IMR-90 (cell line): Measurements from ENCODE around the gene CHD6. TPM values are rescaled to one million over a fixed set of nuclear protein-coding genes. Genes with fewer than 3 reads are reported as not detected.

Source experiments
- ATAC-seq: fragments of 200-7000 bp; cut with Tn5 transposase; 2 replicates; pipeline ENCODE4 v1.9.1; 2020; ENCODE audit warnings: low read depth, mild to moderate bottlenecking, moderate library complexity
- BruUV-seq: library from RNA; stranded (reverse); fragments of 400-500 nt; replicated peaks from 2 replicates; lab custom pipeline; 2021; lab: Mats Ljungman, UMichigan
- CTCF ChIA-PET: fragments of 300-600 bp; formaldehyde crosslinking; extraction: SDS; loops from one replicate; lab custom pipeline; 2021; ENCODE audit warnings: antibody characterized with exemption; lab: Yijun Ruan, JAX
- POLR2A ChIA-PET: fragments of 300-600 bp; sonication (Branson Sonifier 250); formaldehyde crosslinking; loops from one replicate; lab custom pipeline; 2022; ENCODE audit warnings: antibody characterized with exemption; ENCODE audit not compliant: unreplicated experiment; lab: Charles Lee
- DNase-seq: peaks from one replicate; pipeline ENCODE4 v3.0.0; 2013
- H2AFZ ChIP-seq: replicated peaks from 2 replicates; pipeline ENCODE3; 2013; ENCODE audit warnings: low read length, mild to moderate bottlenecking; ENCODE audit not compliant: poor library complexity
- H2AK5ac ChIP-seq: 2 replicates; pipeline ENCODE4 v1.6.1; 2013; ENCODE audit warnings: low read depth, low read length, inconsistent platforms
- H2AK9ac ChIP-seq: replicated peaks from 2 replicates; pipeline ENCODE3; 2013; ENCODE audit warnings: mild to moderate bottlenecking, low read depth, low read length, moderate library complexity; ENCODE audit not compliant: poor library complexity
- H2BK120ac ChIP-seq: 2 replicates; pipeline ENCODE4 v1.6.1; 2013; ENCODE audit warnings: low read depth, low read length, inconsistent platforms
- H2BK15ac ChIP-seq: 3 replicates; pipeline ENCODE4 v1.6.1; 2013; ENCODE audit warnings: low read depth, low read length, inconsistent platforms
- H2BK20ac ChIP-seq: 2 replicates; pipeline ENCODE4 v1.6.1; 2013; ENCODE audit warnings: low read depth, mild to moderate bottlenecking, inconsistent platforms, low read length, moderate library complexity
- H2BK5ac ChIP-seq: 2 replicates; pipeline ENCODE4 v1.6.1; 2013; ENCODE audit warnings: mild to moderate bottlenecking, low read depth, low read length, inconsistent platforms; ENCODE audit not compliant: poor library complexity, severe bottlenecking
- H3K14ac ChIP-seq: replicated peaks from 2 replicates; pipeline ENCODE4 v1.6.1; 2013; ENCODE audit warnings: low read depth, low read length, inconsistent platforms
- H3K18ac ChIP-seq: 2 replicates; pipeline ENCODE4 v1.6.1; 2013; ENCODE audit warnings: low read depth, low read length, control low read depth
- H3K23ac ChIP-seq: 2 replicates; pipeline ENCODE4 v1.6.1; 2013; ENCODE audit warnings: low read depth, low read length, inconsistent platforms
- H3K27ac ChIP-seq: 2 replicates; pipeline ENCODE4 v1.5.1; 2013; ENCODE audit warnings: mild to moderate bottlenecking, control low read depth, low read length; ENCODE audit not compliant: insufficient read depth
- H3K27me3 ChIP-seq: 2 replicates; pipeline ENCODE4 v1.6.1; 2013; ENCODE audit warnings: low read length; ENCODE audit not compliant: control insufficient read depth, insufficient read depth
- H3K36me3 ChIP-seq: 2 replicates; pipeline ENCODE4 v1.6.1; 2013; ENCODE audit warnings: low read length, mixed read lengths; ENCODE audit not compliant: control insufficient read depth, insufficient read depth
- H3K4ac ChIP-seq: 2 replicates; pipeline ENCODE4 v1.6.1; 2013; ENCODE audit warnings: low read depth, low read length, inconsistent platforms
- H3K4me1 ChIP-seq: 2 replicates; pipeline ENCODE4 v1.6.1; 2013; ENCODE audit warnings: low read length, mixed read lengths; ENCODE audit not compliant: control insufficient read depth, insufficient read depth
- H3K4me2 ChIP-seq: 2 replicates; pipeline ENCODE4 v1.6.1; 2013; ENCODE audit warnings: low read depth, mild to moderate bottlenecking, control low read depth, low read length, moderate library complexity
- H3K4me3 ChIP-seq: 2 replicates; pipeline ENCODE4 v1.5.1; 2013; ENCODE audit warnings: low read depth, mild to moderate bottlenecking, control low read depth, low read length, moderate library complexity; ENCODE audit not compliant: insufficient read depth
- H3K56ac ChIP-seq: 2 replicates; pipeline ENCODE4 v1.6.1; 2013; ENCODE audit warnings: low read length, inconsistent platforms; ENCODE audit not compliant: insufficient read depth; ENCODE audit errors: extremely low read depth
- H3K79me1 ChIP-seq, 2 experiments: 2 replicates each; pipeline ENCODE4 v1.6.1; 2013; ENCODE audit warnings: low read length in 2 of 2, inconsistent platforms in 1 of 2, low read depth in 1 of 2
- H3K9ac ChIP-seq: 2 replicates; pipeline ENCODE4 v1.6.1; 2013; ENCODE audit warnings: low read depth, low read length, control low read depth
- H3K9me1 ChIP-seq: 2 replicates; pipeline ENCODE4 v1.6.1; 2013; ENCODE audit warnings: low read length, inconsistent platforms; ENCODE audit not compliant: insufficient read depth
- H3K9me3 ChIP-seq: 2 replicates; pipeline ENCODE4 v1.6.1; 2013; ENCODE audit warnings: low read length; ENCODE audit not compliant: control insufficient read depth, insufficient read depth
- H4K20me1 ChIP-seq: 2 replicates; pipeline ENCODE4 v1.6.1; 2013; ENCODE audit warnings: low read length, inconsistent platforms; ENCODE audit not compliant: insufficient read depth
- H4K5ac ChIP-seq: 2 replicates; pipeline ENCODE4 v1.6.1; 2013; ENCODE audit warnings: mild to moderate bottlenecking, low read depth, low read length, control low read depth
- H4K8ac ChIP-seq, 2 experiments: 2 replicates each; pipeline ENCODE4 v1.6.1; 2013; ENCODE audit warnings: low read depth in 2 of 2, low read length in 2 of 2, control low read depth in 1 of 2, inconsistent platforms in 1 of 2
- H4K91ac ChIP-seq: 2 replicates; pipeline ENCODE4 v1.6.1; 2013; ENCODE audit warnings: low read depth, low read length, inconsistent platforms; ENCODE audit not compliant: insufficient read depth
- BHLHE40 ChIP-seq: fragments of 150-350 bp; IDR thresholded peaks from 2 replicates; pipeline ENCODE4 v1.6.1; 2016; ENCODE audit warnings: mild to moderate bottlenecking, low read depth, low read length
- CEBPB ChIP-seq: IDR thresholded peaks from 2 replicates; pipeline ENCODE4 v1.6.1; 2012; ENCODE audit warnings: low read depth, low read length, improper control_type of control experiment
- CHD1 ChIP-seq: IDR thresholded peaks from 2 replicates; pipeline ENCODE4 v1.6.1; 2012; ENCODE audit warnings: low read depth, low read length, improper control_type of control experiment
- FOS ChIP-seq: fragments of 150-350 bp; IDR thresholded peaks from 2 replicates; pipeline ENCODE4 v1.6.1; 2016; ENCODE audit warnings: low read depth, low read length
- MAZ ChIP-seq: IDR thresholded peaks from 2 replicates; pipeline ENCODE4 v1.6.1; 2012; ENCODE audit warnings: low read depth, mild to moderate bottlenecking, low read length, improper control_type of control experiment, moderate library complexity, borderline replicate concordance
- MXI1 ChIP-seq: IDR thresholded peaks from 2 replicates; pipeline ENCODE4 v1.6.1; 2012; ENCODE audit warnings: low read depth, mild to moderate bottlenecking, low read length, moderate library complexity, borderline replicate concordance
- NFE2L2 ChIP-seq: fragments of 150-350 bp; IDR thresholded peaks from 2 replicates; pipeline ENCODE4 v1.6.1; 2016; ENCODE audit warnings: low read depth, mild to moderate bottlenecking, low read length
- POLR2A ChIP-seq: IDR thresholded peaks from 2 replicates; pipeline ENCODE4 v1.6.1; 2012; ENCODE audit warnings: mild to moderate bottlenecking, low read depth, low read length
- RAD21 ChIP-seq: IDR thresholded peaks from 2 replicates; pipeline ENCODE4 v1.6.1; 2012; ENCODE audit warnings: low read length, improper control_type of control experiment
- RCOR1 ChIP-seq: IDR thresholded peaks from 2 replicates; pipeline ENCODE4 v1.6.1; 2012; ENCODE audit warnings: mild to moderate bottlenecking, low read length, improper control_type of control experiment; ENCODE audit not compliant: insufficient replicate concordance
- RFX5 ChIP-seq: IDR thresholded peaks from 2 replicates; pipeline ENCODE4 v1.8.0; 2012; ENCODE audit warnings: low read depth, mild to moderate bottlenecking, low read length, moderate library complexity
- SMC3 ChIP-seq: fragments of 150-350 bp; IDR thresholded peaks from 2 replicates; pipeline ENCODE4 v1.6.1; 2016; ENCODE audit warnings: low read depth, mild to moderate bottlenecking, antibody characterized with exemption, low read length, moderate library complexity
- WGBS, 2 experiments: methylation state at CpG; one replicate each; pipeline versions ENCODE4 v1.1.5 to v1.1.7; 2013; ENCODE audit warnings: missing lambda C conversion rate in 2 of 2; ENCODE audit not compliant: insufficient read length in 1 of 2; ENCODE audit errors: extremely low coverage in 2 of 2; 5-methylcytosine and 5-hydroxymethylcytosine counted together
- dilution Hi-C: fragments of 300-500 bp; cut with HindIII; formaldehyde crosslinking; loops from one replicate; pipeline ENCODE4 v1.14.3; 2018; ENCODE audit warnings: low sequenced_read_pairs; ENCODE audit not compliant: unreplicated experiment
- in situ Hi-C: fragments of 300-500 bp; cut with MboI; formaldehyde crosslinking; loops from 3 replicates; pipeline ENCODE4 v1.14.3; 2019; ENCODE audit warnings: low sequenced_read_pairs, inconsistent platforms, mixed read lengths
- intact Hi-C: fragments of 100-400 bp; cut with micrococcal nuclease; formaldehyde crosslinking; loops from 2 replicates; pipeline ENCODE4 v1.10.0; 2022
- polyA plus RNA-seq, 3 experiments: library from polyadenylated mRNA; depleted of rRNA; stranded (reverse); fragments of >200 nt; gene quantifications; 2 replicates each; pipeline ENCODE4 v1.2.3, GENCODE V29; 2012; ENCODE audit warnings: low replicate concordance in 1 of 3
- total RNA-seq: library from RNA; depleted of rRNA; stranded (reverse); fragments of >200 nt; gene quantifications from 2 replicates; pipeline ENCODE4 v1.2.3, GENCODE V29; 2012
- TF ChIP-seq, protein P1 (sequence below): conservative IDR thresholded peaks from 2 replicates; pipeline ENCODE4 v1.5.1; 2012; ENCODE audit warnings: mild to moderate bottlenecking, low read depth, low read length, improper control_type of control experiment
- TF ChIP-seq, protein P2 (sequence below): fragments of 150-350 bp; IDR thresholded peaks from 2 replicates; pipeline ENCODE4 v1.6.1; 2017; ENCODE audit warnings: mild to moderate bottlenecking, antibody characterized with exemption, low read length, low read depth
- TF ChIP-seq, protein P3 (sequence below): fragments of 150-350 bp; IDR thresholded peaks from 2 replicates; pipeline ENCODE4 v1.6.1; 2016; ENCODE audit warnings: low read depth, mild to moderate bottlenecking, low read length, moderate library complexity, borderline replicate concordance

CHD6 gene
- total and polyA plus RNA-seq, 2 of the 4 experiments (the other 2 are of a cell fraction): 8.8 to 26.7 TPM

DNA sequence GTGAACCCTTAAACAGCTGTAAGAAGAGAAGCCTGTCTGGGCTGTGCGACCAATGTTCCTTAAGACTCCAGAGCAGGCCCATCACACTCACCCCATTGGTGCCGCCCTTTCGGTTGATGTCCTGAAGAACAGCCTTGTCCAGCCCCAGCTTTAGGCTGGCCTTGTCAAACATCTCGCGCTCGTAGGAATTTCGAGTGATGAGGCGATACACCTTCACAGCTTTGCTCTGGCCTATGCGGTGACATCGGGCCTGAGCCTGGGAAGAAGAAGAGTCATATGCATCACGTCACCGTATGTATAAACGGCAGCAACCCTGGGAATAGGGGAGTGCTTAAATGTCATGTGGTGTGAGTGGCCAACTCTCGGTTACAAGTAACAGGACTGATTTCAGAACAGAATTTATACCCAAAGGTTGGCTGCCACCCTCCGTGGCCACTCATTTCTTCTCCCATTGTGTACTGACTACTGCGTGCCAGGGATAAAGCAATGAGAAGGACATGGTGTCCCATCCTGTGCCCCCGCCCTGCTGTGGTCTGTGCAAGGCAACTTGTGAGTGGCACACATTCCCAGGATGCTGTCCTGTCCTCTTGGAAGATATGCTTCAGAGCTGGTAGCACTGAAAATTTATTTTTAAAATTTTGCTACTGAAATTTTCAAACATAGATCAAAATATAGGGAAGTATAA is 160.9 kb downstream of the CHD6 start:
- intact Hi-C loops (no loop called here), in situ Hi-C loops (no loop called here), dilution Hi-C loops (no loop called here)
- Histone ChIP-seq H3K36me3 (peaks cover 38% of the 10 kb centered on the region), H3K4me1 (peaks cover 10% of the 10 kb centered on the region), H2BK20ac (peak overlapping the region; percentile 78; the same call in 1 of the 2 replicates), H3K14ac (no peak overlapping the region), H3K56ac (no peak overlapping the region), H4K91ac (0 out of 2 replicates have a peak overlapping the region, but pooled peaks have one; percentile 3), H3K9me1 (peaks cover 18% of the 10 kb centered on the region), H4K8ac (peak overlapping the region in 1 of 2 experiments; percentile 46; a peak in 1 of 4 replicates), H4K20me1 (no peaks in the 10 kb centered on the region), H2AK9ac (no peak overlapping the region), H3K4me3 (no peak overlapping the region), H4K5ac (peak overlapping the region; percentile 4), H2AK5ac (peak overlapping the region; percentile 55), H3K18ac (peak overlapping the region; percentile 67), H3K4me2 (no peak overlapping the region), H2BK5ac (peak overlapping the region; percentile 28), H3K79me1 (peaks cover 0 to 9% of the 10 kb centered on the region in 2 experiments; a peak in 3 of 4 replicates), H3K9ac (no peak overlapping the region), H3K9me3 (no peaks in the 10 kb centered on the region), H3K27ac (peak overlapping the region; percentile 33; the same call in 1 of the 2 replicates), H3K4ac (peak overlapping the region; percentile 50), H2BK120ac (peak overlapping the region; percentile 49; the same call in 1 of the 2 replicates), H3K27me3 (no peaks in the 10 kb centered on the region), H2AFZ (peak overlapping the region; percentile 52), H3K23ac (no peak overlapping the region), H2BK15ac (peak overlapping the region; percentile 88; the same call in 2 of the 3 replicates)
- CTCF ChIA-PET: no interaction called here
- DNase-seq (no peak), ATAC-seq (no peak)
- POLR2A ChIA-PET: no interaction called here
- 95% methylated on average over 3 of the region's 17 CpGs; no CpG with 5 or more reads in 1 of the 2 experiments for WGBS, 2 experiments
- BruUV-seq: no TSS peak
- no peak for TF ChIP-seq RFX5
- TF ChIP-seq MAZ: no peak
- TF ChIP-seq, protein P1, sequence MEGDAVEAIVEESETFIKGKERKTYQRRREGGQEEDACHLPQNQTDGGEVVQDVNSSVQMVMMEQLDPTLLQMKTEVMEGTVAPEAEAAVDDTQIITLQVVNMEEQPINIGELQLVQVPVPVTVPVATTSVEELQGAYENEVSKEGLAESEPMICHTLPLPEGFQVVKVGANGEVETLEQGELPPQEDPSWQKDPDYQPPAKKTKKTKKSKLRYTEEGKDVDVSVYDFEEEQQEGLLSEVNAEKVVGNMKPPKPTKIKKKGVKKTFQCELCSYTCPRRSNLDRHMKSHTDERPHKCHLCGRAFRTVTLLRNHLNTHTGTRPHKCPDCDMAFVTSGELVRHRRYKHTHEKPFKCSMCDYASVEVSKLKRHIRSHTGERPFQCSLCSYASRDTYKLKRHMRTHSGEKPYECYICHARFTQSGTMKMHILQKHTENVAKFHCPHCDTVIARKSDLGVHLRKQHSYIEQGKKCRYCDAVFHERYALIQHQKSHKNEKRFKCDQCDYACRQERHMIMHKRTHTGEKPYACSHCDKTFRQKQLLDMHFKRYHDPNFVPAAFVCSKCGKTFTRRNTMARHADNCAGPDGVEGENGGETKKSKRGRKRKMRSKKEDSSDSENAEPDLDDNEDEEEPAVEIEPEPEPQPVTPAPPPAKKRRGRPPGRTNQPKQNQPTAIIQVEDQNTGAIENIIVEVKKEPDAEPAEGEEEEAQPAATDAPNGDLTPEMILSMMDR: no peak
- TF ChIP-seq RAD21: no peak
- no peak for TF ChIP-seq CEBPB
- no peak for TF ChIP-seq CHD1
- no peak for TF ChIP-seq POLR2A
- no peak for TF ChIP-seq MXI1
- TF ChIP-seq, protein P2, sequence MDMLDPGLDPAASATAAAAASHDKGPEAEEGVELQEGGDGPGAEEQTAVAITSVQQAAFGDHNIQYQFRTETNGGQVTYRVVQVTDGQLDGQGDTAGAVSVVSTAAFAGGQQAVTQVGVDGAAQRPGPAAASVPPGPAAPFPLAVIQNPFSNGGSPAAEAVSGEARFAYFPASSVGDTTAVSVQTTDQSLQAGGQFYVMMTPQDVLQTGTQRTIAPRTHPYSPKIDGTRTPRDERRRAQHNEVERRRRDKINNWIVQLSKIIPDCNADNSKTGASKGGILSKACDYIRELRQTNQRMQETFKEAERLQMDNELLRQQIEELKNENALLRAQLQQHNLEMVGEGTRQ: no peak
- no peak for TF ChIP-seq SMC3
- no peak for TF ChIP-seq NFE2L2
- TF ChIP-seq RCOR1: no peak
- TF ChIP-seq, protein P3, sequence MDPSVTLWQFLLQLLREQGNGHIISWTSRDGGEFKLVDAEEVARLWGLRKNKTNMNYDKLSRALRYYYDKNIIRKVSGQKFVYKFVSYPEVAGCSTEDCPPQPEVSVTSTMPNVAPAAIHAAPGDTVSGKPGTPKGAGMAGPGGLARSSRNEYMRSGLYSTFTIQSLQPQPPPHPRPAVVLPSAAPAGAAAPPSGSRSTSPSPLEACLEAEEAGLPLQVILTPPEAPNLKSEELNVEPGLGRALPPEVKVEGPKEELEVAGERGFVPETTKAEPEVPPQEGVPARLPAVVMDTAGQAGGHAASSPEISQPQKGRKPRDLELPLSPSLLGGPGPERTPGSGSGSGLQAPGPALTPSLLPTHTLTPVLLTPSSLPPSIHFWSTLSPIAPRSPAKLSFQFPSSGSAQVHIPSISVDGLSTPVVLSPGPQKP: no peak
- no peak for TF ChIP-seq FOS
- no peak for TF ChIP-seq BHLHE40
